Adrenal gland (tissue), 19 donors: Measurements from ENCODE around the gene CFAP206. TPM values are rescaled to one million over a fixed set of nuclear protein-coding genes. Genes with fewer than 3 reads are reported as not detected.

Source experiments
- DNase-seq, 7 donors: peaks; one replicate each; pipeline ENCODE4 v3.0.0-alpha.2; 2019 to 2020
- H3K27ac ChIP-seq, 5 donors: fragments of 200-600 bp; sonication (generic) in 4 of 5; 1 replicate in 3 of 5; 2 replicates in 2 of 5; pipeline versions ENCODE4 v1.5.1 to v1.8.0; 2016 to 2020; ENCODE audit warnings: mild to moderate bottlenecking in 1 of 5
- H3K27me3 ChIP-seq: fragments of 200-600 bp; 2 replicates; pipeline ENCODE4 v1.8.0; 2021
- H3K36me3 ChIP-seq, 2 donors: fragments of 200-600 bp; replicated peaks in 1 of 2; 1 replicate in 1 of 2; 2 replicates in 1 of 2; pipeline versions ENCODE4 v1.5.1 to v1.8.0; 2018 to 2022
- H3K4me1 ChIP-seq, 2 donors: fragments of 200-600 bp; replicated peaks in 1 of 2; 1 replicate in 1 of 2; 2 replicates in 1 of 2; pipeline versions ENCODE4 v1.5.1 to v1.8.0; 2018 to 2021
- H3K4me3 ChIP-seq, 4 donors: fragments of 200-600 bp; sonication (generic) in 3 of 4; one replicate each; pipeline ENCODE4 v1.5.1; 2016 to 2018
- H3K9me3 ChIP-seq, 3 donors: fragments of 200-600 bp; sonication (generic) in 1 of 3; replicated peaks in 1 of 3; 1 replicate in 2 of 3; 2 replicates in 1 of 3; pipeline versions ENCODE4 v1.5.1 to v1.8.0; 2016 to 2021
- CTCF ChIP-seq, 6 experiments: fragments of 450-650 bp in 4 of 6; fragments of 200-600 bp in 2 of 6; sonication (generic) in 1 of 6; IDR thresholded peaks; 1 replicate in 5 of 6; 2 replicates in 1 of 6; pipeline versions ENCODE4 v1.5.1 to v1.8.0; 2016 to 2021; ENCODE audit warnings: antibody characterized with exemption in 6 of 6, mild to moderate bottlenecking in 2 of 6, moderate library complexity in 1 of 6
- POLR2A ChIP-seq, 2 donors: fragments of 450-650 bp; IDR thresholded peaks; one replicate each; pipeline ENCODE4 v1.6.1; 2017; ENCODE audit warnings: antibody characterized with exemption in 2 of 2, mild to moderate bottlenecking in 2 of 2, moderate library complexity in 1 of 2
- WGBS, 4 donors: extraction: QIAGEN DNeasy Blood & Tissue Kit in 2 of 4; methylation state at CpG; one replicate each; pipeline versions ENCODE4 v1.1.5 to v1.1.7; 2013 to 2017; 5-methylcytosine and 5-hydroxymethylcytosine counted together
- intact Hi-C, 2 donors: fragments of 100-400 bp; cut with DNase I; formaldehyde crosslinking; loops; one replicate each; pipeline versions ENCODE4 v1.14.1 to v1.15.0; 2022 to 2023
- long read RNA-seq, 10 donors: library from polyadenylated mRNA in 3 of 10; unstranded in 2 of 10; stranded (forward) in 1 of 10; transcript quantifications; one replicate each; pipeline ENCODE4 v2.0.0 and lab custom pipeline, GENCODE V29; 2021 to 2026
- polyA plus RNA-seq, 3 donors: library from polyadenylated mRNA; stranded (reverse); fragments of 200-250 nt in 2 of 3; fragments of 350-450 nt in 1 of 3; fragmentation: Illumina TruSeq in 1 of 3; extraction: RNeasy Lipid Tissue Mini Kit (QIAGEN cat#74804) in 1 of 3; gene quantifications; one replicate each; pipeline ENCODE4 v1.2.3, GENCODE V29; 2013 to 2014
- total RNA-seq, 9 donors: library from RNA; depleted of rRNA in 4 of 9; stranded (reverse); fragments of >200 nt in 4 of 9; fragments of 120-200 nt in 1 of 9; fragmentation: NEBNext Ultra II Directional in 1 of 9; extraction: Animal tissue kit (Norgen Biotek cat#: 25700) in 1 of 9; gene quantifications; one replicate each; pipeline versions ENCODE4 v1.1.0 to v1.2.4, GENCODE V29; 2013 to 2023
- donor health status: healthy with polysubstance abuse.
- donor health status: Bipolar disorder and iron deficiency.
- donor health status: DM: yes; HTN: yes; CAD: no.
- donor health status: DM: no; HTN: no; CAD: no.
- donor health status: DM: no; HTN: no; CAD: no.
- donor health status: DM: yes; HTN: yes; CAD: no.

CFAP206 gene
- 1 to 10 TPM in 3 of 9 donors, under 1 TPM in 6; 0.21 to 1.6 (median 0.39) TPM for total RNA-seq
- polyA plus RNA-seq, result 1 to 10 TPM in 1 of 3 donors, under 1 TPM in 2; 0.09 to 1.0 (median 0.84) TPM
- long read RNA-seq, donor 1, result 0 reads
- long read RNA-seq, donor 2, result 0 reads
- long read RNA-seq, donor 3, result 0 reads
- long read RNA-seq, donor 4, partial matches to known transcripts, result 0 of 1 reads
- long read RNA-seq, donor 4, other reads (novel, unspliced or antisense), result 0 of 1 reads
- long read RNA-seq, donor 5, result 0 reads
- long read RNA-seq, donor 6, partial matches to known transcripts, result 1 of 1 reads
- long read RNA-seq, donor 6, other reads (novel, unspliced or antisense), result 0 of 1 reads
- long read RNA-seq, donor 7, result 0 reads
- long read RNA-seq, donor 8, result 0 reads
- long read RNA-seq, donor 9, result 0 reads
- long read RNA-seq, donor 10, result 0 reads

GRCh38 chr6:87407901-87408720 lies at the start of gene CFAP206:
TSS of gene CFAP206 (plus strand) at chr6:87407972. CDS start at chr6:87409840, 1,868 bp downstream.
- WGBS, 4 donors, result 1 to 3% (median 1%) methylated on average over 8 to 82 of the region's 82 CpGs
- TF ChIP-seq POLR2A (IDR thresholded peaks at IDR 0.05) (peak in 1 of 2 donors; percentile 51), CTCF (IDR thresholded peaks at IDR 0.05) (peak in 1 of 6 experiments; percentile 13)
- Histone ChIP-seq H3K4me1 (peaks cover 0 to 3% of the 10 kb centered on the region in 2 donors), H3K4me3 (peak within 1 kb of the TSS; percentile 72 to 97 (median 88)), H3K9me3 (no peaks in the 10 kb centered on the region), H3K36me3 (no peaks in the 10 kb centered on the region), H3K27me3 (no peaks in the 10 kb centered on the region), H3K27ac (peak within 1 kb of the TSS in 4 of 5 donors; percentile 69 to 84 (median 76))
- peak; percentile 81 to 89 (median 85) for DNase-seq
- intact Hi-C loops, result no loop called here

GRCh38 chr6:87364602-87365252 lies 43.0 kb upstream of the CFAP206 start:
- DNase-seq, result no peak
- Histone ChIP-seq H3K9me3 (no peaks in the 10 kb centered on the region), H3K27ac (no peak overlapping the region), H3K4me1 (no peaks in the 10 kb centered on the region), H3K27me3 (no peaks in the 10 kb centered on the region), H3K4me3 (no peak overlapping the region), H3K36me3 (no peaks in the 10 kb centered on the region)
- no peak for TF ChIP-seq CTCF (IDR thresholded peaks at IDR 0.05)
- no peak for TF ChIP-seq POLR2A (IDR thresholded peaks at IDR 0.05)
- intact Hi-C loops, result no loop called here
- 74 to 85% (median 80%) methylated on average over 5 of the region's 5 CpGs for WGBS, 4 donors

- TF ChIP-seq CTCF (IDR thresholded peaks at IDR 0.05) (no peak), POLR2A (IDR thresholded peaks at IDR 0.05) (no peak)
- 70 to 97% (median 84%) methylated on average over 4 of the region's 4 CpGs for WGBS, 4 donors
- Histone ChIP-seq H3K9me3 (no peaks in the 10 kb centered on the region), H3K4me1 (no peaks in the 10 kb centered on the region), H3K36me3 (no peaks in the 10 kb centered on the region), H3K4me3 (no peak overlapping the region), H3K27me3 (no peaks in the 10 kb centered on the region), H3K27ac (no peak overlapping the region)
- DNase-seq, result no peak
- intact Hi-C loops, result no loop called here
Measured at GRCh38 chr6:87366072-87366827, 41.5 kb upstream of the CFAP206 start.
